PC-9 (cell line): ENCODE data around the gene DOCK9. TPM values are rescaled to one million over a fixed set of nuclear protein-coding genes. Genes with fewer than 3 reads are reported as not detected.

Experiments used
- BruUV-seq: library from RNA; stranded (reverse); fragments of 400-500 nt; replicated peaks from 2 replicates; lab custom pipeline; 2021; lab: Mats Ljungman, UMichigan
- CTCF ChIA-PET: fragments of 300-600 bp; sonication (Branson Sonifier 250); formaldehyde crosslinking; loops from one replicate; lab custom pipeline; 2022; ENCODE audit warnings: antibody characterized with exemption; lab: Charles Lee
- POLR2A ChIA-PET: fragments of 300-600 bp; sonication (Branson Sonifier 250); formaldehyde crosslinking; loops from one replicate; lab custom pipeline; 2022; ENCODE audit warnings: antibody characterized with exemption; ENCODE audit not compliant: unreplicated experiment; lab: Charles Lee
- DNase-seq, 2 experiments: peaks; one replicate each; pipeline versions ENCODE4 v3.0.0 to v3.0.0-alpha.2; 2015 to 2022; ENCODE audit warnings: mixed read lengths in 1 of 2
- H2AFZ ChIP-seq: fragments of 200-600 bp; sonication (generic); 2 replicates; pipeline ENCODE4 v1.8.1; 2017; ENCODE audit warnings: antibody characterized with exemption
- H3F3A ChIP-seq: fragments of 200-600 bp; sonication (generic); 2 replicates; pipeline ENCODE4 v1.8.1; 2017; ENCODE audit warnings: antibody characterized with exemption, mild to moderate bottlenecking, low read depth; ENCODE audit not compliant: insufficient read depth
- H3K27ac ChIP-seq: fragments of 200-600 bp; sonication (generic); 2 replicates; pipeline ENCODE4 v1.6.1; 2016; ENCODE audit warnings: mixed run types
- H3K27me3 ChIP-seq: fragments of 200-600 bp; sonication (generic); 2 replicates; pipeline ENCODE4 v1.6.1; 2016; ENCODE audit warnings: low read depth, mixed run types; ENCODE audit not compliant: insufficient read depth
- H3K36me3 ChIP-seq: fragments of 200-600 bp; sonication (generic); 2 replicates; pipeline ENCODE4 v1.6.1; 2016; ENCODE audit warnings: low read depth, mixed run types
- H3K4me1 ChIP-seq: fragments of 200-600 bp; sonication (generic); replicated peaks from 2 replicates; pipeline ENCODE4 v1.6.1; 2016; ENCODE audit warnings: mixed run types; ENCODE audit not compliant: insufficient read depth
- H3K4me2 ChIP-seq: fragments of 200-600 bp; sonication (generic); 2 replicates; pipeline ENCODE4 v1.6.1; 2017; ENCODE audit warnings: mixed run types
- H3K4me3 ChIP-seq: fragments of 200-600 bp; sonication (generic); 2 replicates; pipeline ENCODE4 v1.6.1; 2016; ENCODE audit warnings: mixed run types
- H3K79me2 ChIP-seq: fragments of 200-600 bp; sonication (generic); 2 replicates; pipeline ENCODE4 v1.6.1; 2017; ENCODE audit warnings: low read depth, mixed run types
- H3K9me2 ChIP-seq: fragments of 200-600 bp; sonication (generic); 2 replicates; pipeline ENCODE4 v1.8.1; 2017; ENCODE audit warnings: mild to moderate bottlenecking; ENCODE audit not compliant: insufficient read depth
- H3K9me3 ChIP-seq: fragments of 200-600 bp; sonication (generic); 2 replicates; pipeline ENCODE4 v1.8.1; 2016; ENCODE audit warnings: low read depth; ENCODE audit not compliant: insufficient read depth
- H4K20me1 ChIP-seq: fragments of 200-600 bp; sonication (generic); 2 replicates; pipeline ENCODE4 v1.8.1; 2017; ENCODE audit not compliant: insufficient read depth
- CTCF ChIP-seq: fragments of 200-600 bp; sonication (generic); conservative IDR thresholded peaks from 2 replicates; pipeline ENCODE4 v1.6.1; 2017; ENCODE audit warnings: mixed run types, antibody characterized with exemption, mild to moderate bottlenecking, moderate library complexity
- EZH2 ChIP-seq: fragments of 200-600 bp; sonication (generic); IDR thresholded peaks from 2 replicates; pipeline ENCODE4 v1.8.0; 2017; ENCODE audit warnings: antibody characterized with exemption, low read depth
- intact Hi-C: fragments of 100-400 bp; cut with micrococcal nuclease; formaldehyde crosslinking; loops from one replicate; pipeline ENCODE4 v1.10.0; 2022; ENCODE audit not compliant: unreplicated experiment
- total RNA-seq: library from RNA; stranded (reverse); gene quantifications from 2 replicates; pipeline ENCODE4 v1.2.3, GENCODE V29; 2021

The DOCK9 gene
- total RNA-seq, 1 experiment from 2014 or later = 69.5 TPM

- Histone ChIP-seq H3K9me3 (no peaks in the 10 kb centered on the region), H3K9me2 (no peaks in the 10 kb centered on the region), H3F3A (no peaks in the 10 kb centered on the region), H3K4me1 (no peaks in the 10 kb centered on the region), H4K20me1 (no peaks in the 10 kb centered on the region; the same call in 1 of the 2 replicates), H3K27ac (no peak overlapping the region), H3K79me2 (no peaks in the 10 kb centered on the region), H2AFZ (no peak overlapping the region), H3K27me3 (no peaks in the 10 kb centered on the region), H3K4me2 (no peak overlapping the region), H3K4me3 (no peak overlapping the region), H3K36me3 (peaks cover 51% of the 10 kb centered on the region)
- intact Hi-C loops = no loop called here
- BruUV-seq = no TSS peak
- DNase-seq = no peak
- ChIA-PET CTCF (no interaction called here), POLR2A (no interaction called here)
- TF ChIP-seq EZH2 (no peak), CTCF (no peak)
Measured at GRCh38 chr13:98880677-98881076, 97.2 kb downstream of the DOCK9 start.

- POLR2A ChIA-PET = no interaction called here
Measured at GRCh38 chr13:98879957-98880356, 97.9 kb downstream of the DOCK9 start.

GRCh38 chr13:98879127-98879520 is 98.7 kb downstream of the DOCK9 start:
- Histone ChIP-seq H4K20me1 (no peaks in the 10 kb centered on the region; the same call in 1 of the 2 replicates), H3K36me3 (peaks cover 39% of the 10 kb centered on the region), H3K4me1 (no peaks in the 10 kb centered on the region), H3K27me3 (no peaks in the 10 kb centered on the region), H3K9me2 (no peaks in the 10 kb centered on the region), H3F3A (no peaks in the 10 kb centered on the region), H3K4me3 (no peak overlapping the region), H3K27ac (no peak overlapping the region), H2AFZ (no peak overlapping the region), H3K4me2 (no peak overlapping the region), H3K9me3 (no peaks in the 10 kb centered on the region), H3K79me2 (no peaks in the 10 kb centered on the region)
- POLR2A ChIA-PET = no interaction called here
- no TSS peak for BruUV-seq
- intact Hi-C loops = no loop called here
- CTCF ChIA-PET = interaction anchor here (0.6 kb wide), 1 partner anchor 11 kb away, joined by 4 read pairs; no protein-coding TSS in a partner anchor
- TF ChIP-seq EZH2 (no peak), CTCF (no peak)
- DNase-seq = no peak

More at GRCh38 chr13:98879957-98880356, 97.9 kb downstream of the DOCK9 start:
- Histone ChIP-seq H3K4me3 (no peak overlapping the region), H3K27me3 (no peaks in the 10 kb centered on the region), H2AFZ (no peak overlapping the region), H3K9me3 (no peaks in the 10 kb centered on the region), H3K9me2 (no peaks in the 10 kb centered on the region), H3K4me2 (no peak overlapping the region), H3K36me3 (peaks cover 46% of the 10 kb centered on the region), H3K27ac (no peak overlapping the region), H3K79me2 (no peaks in the 10 kb centered on the region), H3K4me1 (no peaks in the 10 kb centered on the region), H3F3A (no peaks in the 10 kb centered on the region), H4K20me1 (no peaks in the 10 kb centered on the region; the same call in 1 of the 2 replicates)
- DNase-seq = no peak
- CTCF ChIA-PET = no interaction called here
- no TSS peak for BruUV-seq
- intact Hi-C loops = no loop called here
- no peak for TF ChIP-seq EZH2
- no peak for TF ChIP-seq CTCF
